ENCODE data around the gene TMEM256.

The TMEM256 gene

DNA sequence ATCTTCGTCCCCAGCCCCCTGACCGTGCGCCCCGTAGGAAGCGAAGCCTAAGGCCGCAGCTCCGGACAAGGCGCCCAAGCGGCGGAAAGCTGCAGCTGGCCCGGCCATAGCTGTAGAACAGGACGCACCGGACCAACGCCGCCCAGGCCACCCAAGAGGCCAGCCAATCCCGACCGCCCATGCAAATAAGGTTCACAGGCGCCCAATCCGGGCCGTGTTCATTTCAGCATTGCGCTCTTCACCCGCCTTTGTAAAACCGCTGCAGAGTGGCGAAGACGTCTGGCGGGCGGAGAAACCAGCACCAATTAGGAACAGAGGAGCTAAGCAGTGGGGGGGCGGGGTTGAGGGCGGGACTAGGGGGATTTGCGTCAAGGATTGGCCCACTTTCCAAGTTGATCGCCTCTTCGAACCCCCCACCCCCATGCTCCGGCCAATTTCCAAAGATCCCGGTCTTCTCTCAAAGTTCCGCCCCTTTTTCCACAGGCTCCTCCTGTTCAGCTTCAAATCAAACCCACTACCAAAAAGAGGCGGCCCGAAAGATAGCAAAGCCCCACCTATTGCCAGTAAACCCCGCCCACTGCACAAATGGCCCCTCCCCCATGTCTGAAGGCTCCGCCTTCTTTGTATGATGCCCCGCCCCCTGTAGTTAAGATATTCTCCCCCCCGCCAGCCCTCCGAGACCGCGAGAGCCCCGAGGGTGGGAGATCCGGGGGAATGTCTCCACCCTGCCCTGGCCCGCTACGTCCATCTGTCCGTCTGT is at the start of gene TMEM256:
Gene TMEM256, minus strand, starts transcription at position 121 of the 760 bp plus-strand sequence. Its CDS starts 13 bp downstream, at position 108.
- peak; percentile 97 for DNase-seq (ENCODE audit: low spot score)

DNA sequence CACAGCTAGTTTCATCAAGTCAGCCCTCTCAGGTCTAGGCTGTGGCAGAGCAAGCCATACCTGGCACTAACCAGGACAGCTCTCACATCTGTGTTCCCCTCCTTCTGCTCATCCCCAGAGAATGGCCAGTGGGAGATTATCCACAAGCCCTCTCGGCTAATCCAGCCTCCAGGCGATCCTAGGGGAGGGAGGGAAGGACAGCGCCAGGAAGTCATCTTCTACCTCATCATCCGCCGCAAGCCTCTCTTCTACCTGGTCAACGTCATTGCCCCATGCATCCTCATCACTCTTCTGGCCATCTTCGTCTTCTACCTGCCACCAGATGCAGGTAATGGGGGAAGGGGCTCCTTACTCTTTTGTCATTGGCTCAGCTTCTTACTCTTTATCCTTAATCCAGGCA is 44.6 kb upstream of the TMEM256 start:
- no peak for DNase-seq (ENCODE audit: low spot score)

DNA sequence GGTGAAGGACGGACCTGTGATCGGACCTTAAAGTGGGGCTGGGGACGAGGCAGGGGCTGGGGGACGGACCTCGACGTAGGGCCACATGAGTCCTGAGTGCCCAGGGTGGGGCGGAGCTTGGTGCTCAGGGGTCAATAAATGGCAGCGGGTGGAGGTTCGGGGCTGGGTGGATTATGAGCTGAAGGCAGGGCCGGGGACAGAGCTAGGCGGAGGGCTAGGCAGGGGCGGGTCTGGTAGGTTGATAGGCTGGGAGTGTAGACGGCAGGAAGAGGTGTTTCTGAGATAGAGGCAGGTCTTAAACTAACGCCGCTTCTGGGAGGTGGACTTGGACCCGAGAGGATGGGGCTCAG is 41.7 kb upstream of the TMEM256 start:
- no peak for DNase-seq (ENCODE audit: low spot score)

DNA sequence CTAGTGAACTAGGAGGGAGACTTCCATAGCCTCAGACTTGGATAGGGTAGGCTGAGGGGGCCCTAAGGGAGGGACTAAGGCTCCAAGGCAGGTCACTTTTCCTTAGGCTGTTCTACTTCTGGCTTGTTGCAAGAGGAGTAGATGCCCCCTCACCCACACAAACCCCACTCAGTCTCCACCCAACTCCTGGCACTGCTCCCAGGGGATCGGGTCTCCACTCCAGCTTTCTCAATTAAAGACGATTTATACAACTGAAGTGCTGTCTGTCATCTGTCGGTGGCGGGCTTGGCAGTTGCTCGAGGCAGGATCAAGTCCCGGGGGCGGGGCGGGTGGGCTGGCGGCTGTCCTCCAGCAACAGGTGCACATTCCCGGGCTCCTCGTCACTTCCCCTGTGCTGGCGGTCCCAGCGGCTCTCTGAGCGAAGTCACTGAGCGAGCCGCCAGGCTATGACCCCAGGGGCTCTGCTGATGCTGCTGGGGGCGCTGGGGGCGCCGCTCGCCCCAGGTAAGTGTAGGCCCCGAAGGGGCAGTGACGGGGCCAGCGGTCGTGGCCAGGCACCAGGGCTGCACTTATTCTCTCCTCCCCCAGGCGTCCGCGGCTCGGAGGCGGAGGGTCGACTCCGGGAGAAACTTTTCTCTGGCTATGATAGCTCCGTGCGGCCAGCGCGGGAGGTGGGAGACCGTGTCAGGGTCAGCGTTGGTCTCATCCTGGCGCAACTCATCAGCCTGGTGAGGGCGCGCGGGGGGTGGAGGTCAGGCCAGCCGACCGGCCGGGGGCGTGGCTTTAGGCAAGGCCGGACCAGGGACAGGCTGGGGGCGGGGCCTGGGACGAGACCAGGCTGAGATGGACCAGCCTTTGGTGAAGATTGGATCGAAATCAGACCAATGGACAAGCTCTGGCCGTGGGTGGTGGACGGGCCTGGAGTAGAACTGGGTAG is 41.1 kb upstream of the TMEM256 start, which contains the start of gene CHRNB1:
Gene CHRNB1, plus strand, starts transcription at position 380 of the 937 bp plus-strand sequence. Its CDS starts 67 bp downstream, at position 447.
- DNase-seq (ENCODE audit: low spot score) = peak; percentile 67

DNA sequence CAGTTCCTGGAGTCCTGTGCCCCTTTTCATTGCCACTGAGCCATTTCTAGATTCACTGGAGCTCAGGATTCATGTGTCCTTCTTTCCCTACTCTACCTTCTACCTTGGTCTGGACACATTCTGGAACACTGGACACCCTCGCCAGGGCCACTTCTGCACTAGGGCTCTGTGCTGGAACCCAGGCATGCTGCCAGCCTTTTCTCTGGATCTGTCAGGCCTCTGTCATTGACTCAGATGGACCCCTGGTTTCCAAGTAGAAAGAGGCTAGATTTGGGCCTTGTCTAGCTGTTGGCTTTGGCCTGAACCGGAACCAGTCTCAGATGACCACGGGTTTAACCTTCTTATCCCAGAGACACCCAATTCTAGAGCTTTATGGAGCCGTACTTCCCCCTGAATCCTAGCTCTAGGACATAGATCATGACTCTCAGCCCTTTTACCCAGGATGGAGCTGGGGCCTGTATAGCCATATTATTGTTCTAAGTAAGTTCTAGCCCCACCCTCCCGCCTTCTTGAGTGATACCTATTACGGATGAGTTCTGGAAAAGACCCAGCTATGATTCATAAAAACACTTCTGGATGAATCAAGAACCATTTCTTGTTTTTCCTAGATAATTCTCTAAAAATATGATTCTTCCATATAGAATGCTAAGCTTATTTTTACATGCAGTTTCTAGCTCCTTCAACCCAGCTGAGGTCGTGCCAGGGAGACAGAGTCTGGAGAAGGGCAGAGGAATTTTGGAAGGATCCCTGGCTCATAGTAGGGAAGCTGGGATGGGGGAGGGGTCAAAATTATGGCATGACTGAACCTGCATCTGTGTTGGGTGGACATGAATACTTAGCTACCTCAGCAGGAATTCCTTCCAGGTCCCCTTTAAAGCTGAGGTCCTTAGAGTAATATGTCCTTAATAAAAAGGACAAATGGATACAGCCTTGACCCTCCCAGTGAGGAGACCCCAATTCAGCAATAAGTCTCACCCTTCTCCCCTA is 39.9 kb upstream of the TMEM256 start:
- DNase-seq (ENCODE audit: low spot score) = no peak

DNA sequence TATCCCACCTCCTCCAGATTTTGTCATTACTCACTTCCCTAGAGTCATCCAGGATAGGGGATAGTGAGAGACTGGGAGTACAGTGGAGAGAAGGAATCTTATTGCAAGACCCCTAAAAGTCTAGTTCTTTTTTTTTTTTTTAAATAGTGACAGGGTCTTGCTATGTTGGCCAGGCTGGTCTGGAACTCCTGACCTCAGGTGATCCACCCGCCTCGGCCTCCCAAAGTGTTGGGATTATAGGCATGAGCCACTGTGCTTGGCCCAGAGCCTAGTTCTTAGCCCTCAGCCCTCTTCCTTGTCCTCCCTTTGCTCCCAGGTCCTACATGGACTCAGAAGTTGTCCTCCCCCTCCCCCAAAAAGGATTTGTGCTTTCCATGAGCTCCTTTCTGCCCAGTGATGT is 38.2 kb upstream of the TMEM256 start:
- no peak for DNase-seq (ENCODE audit: low spot score)

DNA sequence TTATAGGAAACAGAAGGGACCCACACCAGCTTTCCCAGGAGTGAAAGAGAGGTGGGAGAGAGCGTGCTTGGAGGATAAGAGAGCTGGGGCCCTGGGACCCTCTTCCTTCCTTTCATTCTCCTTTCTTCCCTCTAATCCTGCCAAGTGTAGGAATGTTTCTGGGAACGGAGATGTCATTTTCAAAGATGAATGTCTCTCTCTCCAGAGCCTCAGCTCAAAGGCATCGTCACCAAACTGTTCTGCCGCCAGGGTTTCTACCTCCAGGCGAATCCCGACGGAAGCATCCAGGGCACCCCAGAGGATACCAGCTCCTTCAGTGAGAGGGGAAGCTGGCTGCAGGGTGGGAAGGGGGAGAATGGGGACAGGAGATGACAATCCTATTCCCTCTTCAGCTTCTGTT is 37.4 kb upstream of the TMEM256 start:
- no peak for DNase-seq (ENCODE audit: low spot score)

DNA sequence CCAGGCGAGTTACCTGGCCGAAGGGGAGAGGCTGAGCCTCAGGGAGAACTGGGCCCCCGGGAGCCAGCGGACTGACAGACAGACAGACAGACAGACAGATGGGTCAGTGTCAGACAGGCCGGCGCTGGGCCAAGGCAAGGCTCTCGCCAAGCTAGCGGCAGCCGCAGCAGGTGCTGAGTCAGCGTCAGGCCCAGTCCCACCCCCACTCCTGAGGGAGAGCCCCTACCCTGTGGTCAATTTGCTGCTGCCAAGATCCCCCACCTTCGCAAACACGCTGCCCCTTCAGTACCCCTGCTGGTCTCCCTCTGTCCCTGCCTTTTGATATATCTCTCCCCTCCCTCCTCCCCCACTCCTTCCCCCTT is 36.9 kb upstream of the TMEM256 start:
- no peak for DNase-seq (ENCODE audit: low spot score)

DNA sequence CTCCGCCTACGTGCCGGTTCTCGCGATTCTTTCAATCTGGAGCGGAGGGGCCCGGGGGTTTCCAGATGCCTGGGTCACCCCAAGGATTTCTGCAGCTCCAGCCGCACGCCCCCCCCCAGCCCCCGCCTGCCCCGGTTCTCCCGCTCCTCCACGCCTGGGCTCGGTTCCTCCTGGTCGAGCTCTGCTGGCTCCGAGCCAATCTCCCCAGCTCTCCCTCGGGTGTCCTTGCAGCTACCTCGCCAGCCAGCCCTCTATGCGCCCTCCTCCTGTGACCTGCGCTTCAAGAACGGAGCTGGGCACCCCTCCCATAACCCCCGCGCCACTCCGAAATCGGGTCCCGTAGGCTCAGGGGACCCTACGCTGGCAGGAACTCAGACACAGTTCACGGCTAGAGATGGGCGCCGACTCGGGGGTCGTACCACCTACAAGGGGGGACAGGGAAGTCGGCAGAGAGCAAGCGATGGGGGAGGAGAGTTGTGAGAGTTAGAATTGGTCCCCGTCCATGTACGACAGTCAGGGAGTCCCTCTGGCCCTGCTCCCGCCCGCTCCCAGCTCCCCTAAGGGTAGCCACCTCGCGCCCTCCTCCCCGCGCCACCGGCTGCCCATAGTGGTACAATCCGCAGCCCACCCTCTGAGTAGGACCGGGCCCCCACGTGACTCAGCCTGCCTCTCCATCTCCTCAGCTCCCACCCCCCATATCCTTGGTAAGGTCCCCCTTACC is 36.4 kb upstream of the TMEM256 start:
- DNase-seq (ENCODE audit: low spot score) = no peak

DNA sequence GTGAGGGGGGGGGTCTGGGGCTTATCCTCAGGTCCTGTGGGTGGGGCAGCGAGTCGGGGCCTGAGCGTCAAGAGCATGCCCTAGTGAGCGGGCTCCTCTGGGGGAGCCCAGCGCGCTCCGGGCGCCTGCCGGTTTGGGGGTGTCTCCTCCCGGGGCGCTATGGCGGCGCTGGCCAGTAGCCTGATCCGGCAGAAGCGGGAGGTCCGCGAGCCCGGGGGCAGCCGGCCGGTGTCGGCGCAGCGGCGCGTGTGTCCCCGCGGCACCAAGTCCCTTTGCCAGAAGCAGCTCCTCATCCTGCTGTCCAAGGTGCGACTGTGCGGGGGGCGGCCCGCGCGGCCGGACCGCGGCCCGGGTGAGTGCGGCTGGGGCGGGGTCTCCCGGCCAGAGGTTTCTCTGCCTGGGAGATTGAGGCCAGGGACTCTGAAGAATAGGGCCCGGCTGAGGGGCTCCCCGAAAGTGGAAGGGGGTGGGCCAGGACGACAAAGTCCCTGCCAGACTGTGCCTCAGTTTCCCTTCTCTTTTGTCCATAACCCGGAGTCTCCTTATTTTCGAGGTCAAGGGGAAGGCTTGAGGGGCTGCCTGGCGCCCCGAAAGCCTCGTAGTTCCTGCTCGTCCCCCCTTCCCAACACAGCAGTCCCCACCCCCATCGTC is 35.7 kb upstream of the TMEM256 start, which contains the start of gene FGF11:
Gene FGF11, plus strand, starts transcription at position 51 of the 651 bp plus-strand sequence. Its CDS starts 109 bp downstream, at position 160.
- no peak for DNase-seq (ENCODE audit: low spot score)

DNA sequence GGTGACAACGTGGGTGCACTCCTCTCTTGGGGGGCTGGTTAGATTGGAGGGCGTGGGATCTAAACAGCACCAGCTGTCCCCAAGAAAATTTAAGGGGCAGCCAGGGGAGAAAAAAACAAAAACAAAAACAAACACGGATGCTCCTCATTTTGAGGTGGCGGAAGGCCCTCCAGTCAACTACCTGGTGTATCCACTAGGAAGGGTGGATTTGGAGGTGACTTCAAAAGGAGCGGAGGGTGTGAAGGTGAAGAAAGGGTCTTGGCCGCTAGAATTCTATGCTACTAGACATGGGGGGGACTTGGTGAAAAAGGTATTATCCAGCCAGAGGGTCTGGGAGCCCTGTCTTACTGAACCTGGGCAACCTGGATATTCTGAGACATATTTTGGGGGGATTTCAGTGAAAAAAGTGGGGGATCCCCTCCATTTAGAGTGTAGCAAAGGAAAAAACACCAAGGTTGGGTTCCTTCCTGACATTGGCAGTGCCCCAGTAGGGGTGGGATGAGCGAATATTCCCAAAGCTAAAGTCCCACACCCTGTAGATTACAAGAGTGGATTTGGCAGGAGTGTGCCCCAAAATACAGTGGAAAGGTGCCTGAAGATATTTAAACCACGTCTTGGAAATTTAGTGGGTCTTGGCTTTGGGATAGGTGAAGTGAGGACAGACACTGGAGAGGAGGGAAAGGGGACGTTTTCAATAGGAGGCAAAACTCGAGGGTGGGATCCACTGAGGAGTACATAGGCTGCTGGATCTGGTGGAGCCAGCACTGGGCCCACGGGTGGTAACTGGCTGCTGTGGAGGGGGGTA is 35.0 kb upstream of the TMEM256 start:
- DNase-seq (ENCODE audit: low spot score) = no peak

DNA sequence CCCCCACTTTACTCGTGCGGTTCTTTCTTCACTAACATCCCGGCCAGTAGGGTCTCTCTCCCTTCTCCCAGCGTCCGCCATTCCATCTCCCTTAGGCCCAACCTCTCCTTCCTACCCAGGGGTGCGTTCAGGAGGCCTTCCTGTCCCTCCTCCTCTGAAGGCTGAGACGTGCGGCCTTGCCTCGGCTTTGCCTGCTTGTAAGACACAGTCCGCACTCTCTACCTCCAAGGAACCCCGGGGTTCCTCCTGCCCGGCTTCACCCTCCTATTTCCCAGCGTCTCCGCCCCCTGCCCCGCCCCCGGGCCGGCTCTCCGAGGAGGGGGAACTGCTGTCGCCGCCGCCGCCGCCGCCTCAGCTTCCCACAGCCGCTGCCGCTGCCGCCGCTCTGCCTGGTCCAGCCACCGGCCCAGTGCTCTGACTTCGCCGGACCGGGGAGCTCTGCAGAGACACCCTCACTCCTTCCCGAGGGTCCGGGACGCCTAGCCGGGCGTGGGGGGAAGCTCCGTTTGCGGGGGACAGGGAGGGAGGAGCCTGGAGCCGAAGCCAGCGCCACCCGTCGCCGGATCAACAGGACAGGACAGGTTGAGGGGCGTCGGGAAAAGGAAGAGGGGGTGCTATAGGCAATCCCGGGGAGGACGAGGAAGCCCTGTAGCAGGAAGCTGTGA is 34.2 kb upstream of the TMEM256 start:
- DNase-seq (ENCODE audit: low spot score) = no peak

DNA sequence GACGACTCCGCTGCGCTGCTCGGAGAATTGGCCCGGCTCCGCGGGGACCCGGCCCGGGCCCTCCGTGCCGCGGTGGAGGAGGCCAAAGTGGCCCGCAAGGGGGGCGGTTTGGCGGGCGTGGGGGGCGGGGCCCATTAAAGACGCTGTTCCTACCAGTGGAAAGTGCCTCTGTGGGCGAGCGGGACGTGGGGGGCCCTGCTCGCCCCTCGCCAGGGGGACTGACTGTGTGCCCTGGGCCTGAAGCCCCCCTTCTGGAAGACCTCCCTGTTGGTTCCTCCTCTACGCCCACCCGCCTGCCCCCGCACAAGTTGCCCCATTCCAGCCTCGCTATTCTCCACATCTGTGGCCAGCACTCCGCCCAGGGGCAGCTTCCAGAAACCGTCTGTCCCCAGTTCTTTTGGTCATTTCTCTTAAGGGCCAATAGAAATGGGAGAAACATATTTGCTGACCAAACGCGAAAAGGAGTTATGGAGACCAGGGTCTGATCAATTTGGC is 33.5 kb upstream of the TMEM256 start:
- no peak for DNase-seq (ENCODE audit: low spot score)

DNA sequence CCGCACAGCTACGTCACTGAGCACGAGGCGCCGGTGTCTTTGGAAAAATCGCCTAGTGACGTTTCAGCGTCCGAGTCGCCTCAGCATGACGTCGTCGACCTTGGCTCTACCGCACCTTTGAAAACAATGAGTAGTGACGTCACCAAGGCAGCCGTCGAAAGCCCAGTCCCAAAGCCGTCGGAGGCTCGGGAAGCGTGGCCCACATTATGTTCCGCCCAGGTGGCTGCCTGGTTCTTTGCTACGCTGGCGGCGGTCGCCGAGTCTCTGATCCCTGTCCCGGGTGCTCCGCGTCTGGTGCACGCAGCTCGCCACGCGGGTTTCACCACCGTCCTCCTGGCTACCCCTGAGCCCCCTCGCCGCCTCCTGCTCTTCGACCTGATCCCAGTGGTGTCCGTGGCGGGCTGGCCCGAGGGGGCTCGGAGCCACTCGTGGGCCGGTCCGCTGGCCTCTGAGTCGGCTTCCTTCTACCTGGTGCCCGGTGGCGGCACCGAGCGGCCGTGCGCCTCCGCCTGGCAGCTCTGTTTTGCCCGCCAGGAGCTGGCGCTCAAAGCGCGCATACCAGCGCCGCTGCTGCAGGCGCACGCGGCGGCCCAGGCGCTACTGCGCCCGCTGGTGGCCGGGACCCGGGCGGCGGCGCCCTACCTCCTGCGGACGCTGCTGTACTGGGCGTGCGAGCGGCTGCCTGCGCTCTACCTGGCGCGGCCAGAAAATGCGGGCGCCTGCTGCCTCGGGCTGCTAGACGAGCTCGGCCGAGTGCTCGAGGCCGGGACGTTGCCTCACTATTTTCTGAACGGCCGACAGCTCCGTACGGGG is 32.9 kb upstream of the TMEM256 start:
- peak; percentile 81 for DNase-seq (ENCODE audit: low spot score)

DNA sequence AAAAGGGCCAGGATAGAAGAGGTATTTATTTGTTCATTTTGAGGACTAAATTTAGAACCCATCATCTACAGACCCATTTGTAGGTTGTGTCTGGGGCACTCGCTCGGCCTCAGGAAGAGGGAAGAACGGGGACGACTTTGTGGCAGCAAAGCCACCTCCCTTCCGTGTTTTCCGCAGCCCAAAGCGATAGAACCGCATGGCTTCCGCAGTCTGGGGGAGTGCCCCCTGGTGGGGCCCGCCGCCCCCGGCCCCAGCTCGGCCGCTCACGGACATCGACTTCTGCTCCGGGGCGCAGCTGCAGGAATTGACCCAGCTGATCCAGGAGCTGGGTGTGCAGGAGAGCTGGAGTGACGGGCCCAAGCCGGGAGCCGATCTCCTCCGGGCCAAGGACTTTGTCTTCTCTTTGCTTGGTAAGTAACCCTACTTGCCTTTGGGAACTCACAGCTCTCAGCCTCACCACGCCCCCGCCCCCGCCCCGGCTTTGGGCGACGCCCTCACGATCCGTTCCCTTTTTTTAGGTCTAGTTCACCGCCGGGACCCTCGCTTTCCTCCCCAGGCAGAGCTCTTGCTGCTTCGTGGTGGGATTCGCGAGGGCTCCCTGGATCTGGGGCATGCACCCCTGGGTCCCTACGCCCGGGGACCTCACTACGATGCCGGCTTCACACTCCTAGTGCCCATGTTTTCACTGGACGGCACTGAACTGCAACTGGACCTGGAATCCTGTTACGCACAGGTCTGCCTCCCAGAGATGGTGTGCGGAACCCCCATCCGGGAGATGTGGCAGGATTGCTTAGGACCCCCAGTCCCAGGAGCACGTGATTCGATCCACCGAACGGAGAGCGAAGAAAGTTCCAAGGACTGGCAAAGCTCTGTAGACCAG is 32.0 kb upstream of the TMEM256 start:
- DNase-seq (ENCODE audit: low spot score) = peak; percentile 8

DNA sequence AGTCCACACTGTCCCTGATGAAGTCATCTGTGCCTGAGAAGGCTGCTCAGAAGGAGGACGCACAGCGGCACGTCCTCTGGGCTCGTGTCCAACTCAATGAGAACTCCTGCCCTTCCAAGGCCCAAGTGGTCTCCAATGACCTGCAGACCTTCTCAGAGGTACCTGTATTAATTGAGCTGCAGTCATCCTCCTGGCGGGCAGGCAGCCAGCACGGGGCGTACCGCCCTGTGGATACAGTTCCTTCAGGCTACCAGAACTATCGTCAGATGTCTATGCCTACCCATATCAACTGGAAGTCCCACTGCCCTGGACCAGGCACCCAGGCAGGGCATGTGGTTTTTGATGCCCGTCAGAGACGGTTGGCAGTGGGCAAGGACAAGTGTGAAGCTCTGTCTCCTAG is 28.4 kb upstream of the TMEM256 start:
- no peak for DNase-seq (ENCODE audit: low spot score)

DNA sequence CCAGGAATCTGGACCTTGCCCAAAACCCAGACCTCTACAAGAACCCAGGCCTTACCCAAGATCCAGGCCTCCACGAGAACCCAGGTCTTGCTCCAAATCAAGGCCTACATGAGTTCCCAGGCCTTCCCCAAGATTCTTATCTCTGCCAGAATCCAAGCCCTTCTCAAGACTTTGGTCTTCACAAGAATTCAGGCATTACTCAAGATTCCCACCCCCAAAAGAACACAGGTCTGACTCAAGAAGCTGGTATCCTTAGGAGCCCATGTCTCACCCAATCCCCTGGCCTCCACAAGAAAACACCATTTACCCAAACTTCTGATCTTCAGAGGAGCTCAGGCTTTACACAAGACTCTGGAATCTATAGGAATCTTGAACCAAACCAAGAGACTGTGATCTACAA is 27.3 kb upstream of the TMEM256 start:
- DNase-seq (ENCODE audit: low spot score) = no peak

Measured in hematopoietic multipotent progenitor cell treated with erythropoietin and hydrocortisone succinate and interleukin-3 and kit ligand, for 17 days (in vitro differentiated cells).